ENCODE results near the gene CDKAL1.
"Not testable (repeated sequence)": the region's sequence is repeated elsewhere in the genome, so short reads cannot be mapped to it uniquely, and the experiment has no call there.

CDKAL1 gene

DNA sequence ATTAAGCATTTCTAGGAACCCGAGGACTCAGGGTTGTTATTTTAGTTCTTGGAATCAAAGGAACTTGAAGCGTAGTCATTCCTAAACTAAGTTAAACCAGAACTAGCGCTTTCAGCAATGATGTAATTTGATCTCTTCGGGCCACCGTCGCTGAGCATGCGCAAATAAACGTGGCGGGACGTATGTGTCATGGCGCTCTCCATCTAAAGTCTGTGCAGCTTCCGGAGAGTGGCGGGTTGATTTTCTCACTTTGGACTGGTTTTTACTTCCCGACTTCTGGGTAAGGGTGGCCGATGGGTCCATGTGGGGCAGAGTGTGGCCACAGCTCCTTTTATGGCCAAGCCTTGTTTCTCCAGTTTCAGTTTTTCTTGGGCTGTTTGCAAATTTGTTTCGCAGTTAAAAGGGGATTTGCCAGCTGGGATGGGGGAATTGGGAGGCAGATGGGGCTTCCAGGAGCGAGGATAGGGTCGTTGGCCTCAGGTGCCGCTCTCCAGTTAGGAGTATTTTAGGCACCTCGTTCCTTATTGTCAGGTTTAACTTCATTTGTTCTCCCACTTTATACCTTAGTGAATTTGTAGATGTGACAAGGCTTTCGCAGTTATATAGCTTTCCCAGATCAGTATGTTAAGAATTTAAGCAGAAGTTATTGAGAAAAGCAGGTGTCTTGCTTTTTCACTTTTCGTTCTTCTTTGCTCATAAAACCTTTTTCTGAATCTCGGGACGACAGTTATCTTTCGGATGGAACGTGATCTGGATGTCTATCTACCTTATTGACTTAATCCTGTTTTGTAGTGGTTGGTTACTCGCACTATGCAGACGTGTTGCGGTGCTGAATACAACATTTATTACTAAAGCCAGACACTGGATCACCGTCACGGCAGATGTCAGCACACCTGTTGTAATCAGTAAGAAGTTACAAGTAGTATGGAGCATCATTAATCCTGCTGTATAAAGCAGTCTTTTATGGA is at the start of gene CDKAL1:
TSS of gene CDKAL1 (plus strand) at position 163 of the 968 bp plus-strand sequence. CDS start 11,894 bp downstream, outside the sequence.
- DNase-seq: peak; percentile 76 to 81

DNA sequence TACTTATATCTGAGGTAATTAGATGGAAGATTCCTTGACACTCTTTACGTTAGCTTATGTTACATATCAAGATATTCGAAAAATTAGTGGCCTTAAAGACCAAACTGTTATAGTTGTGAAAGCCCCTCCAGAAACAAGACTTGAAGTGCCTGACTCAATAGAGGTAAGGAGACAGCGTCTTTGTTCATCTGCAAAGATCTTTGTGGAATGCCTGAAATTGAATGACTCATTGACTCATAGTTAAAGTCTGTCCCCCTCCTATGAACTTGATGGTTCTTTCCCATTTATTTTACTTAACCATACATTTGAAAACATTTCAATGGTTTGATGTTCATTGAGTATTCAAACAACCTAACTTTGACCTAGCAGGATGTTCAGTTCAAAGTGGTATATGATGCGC is 47.6 kb upstream of the CDKAL1 start:
- no peak for DNase-seq

DNA sequence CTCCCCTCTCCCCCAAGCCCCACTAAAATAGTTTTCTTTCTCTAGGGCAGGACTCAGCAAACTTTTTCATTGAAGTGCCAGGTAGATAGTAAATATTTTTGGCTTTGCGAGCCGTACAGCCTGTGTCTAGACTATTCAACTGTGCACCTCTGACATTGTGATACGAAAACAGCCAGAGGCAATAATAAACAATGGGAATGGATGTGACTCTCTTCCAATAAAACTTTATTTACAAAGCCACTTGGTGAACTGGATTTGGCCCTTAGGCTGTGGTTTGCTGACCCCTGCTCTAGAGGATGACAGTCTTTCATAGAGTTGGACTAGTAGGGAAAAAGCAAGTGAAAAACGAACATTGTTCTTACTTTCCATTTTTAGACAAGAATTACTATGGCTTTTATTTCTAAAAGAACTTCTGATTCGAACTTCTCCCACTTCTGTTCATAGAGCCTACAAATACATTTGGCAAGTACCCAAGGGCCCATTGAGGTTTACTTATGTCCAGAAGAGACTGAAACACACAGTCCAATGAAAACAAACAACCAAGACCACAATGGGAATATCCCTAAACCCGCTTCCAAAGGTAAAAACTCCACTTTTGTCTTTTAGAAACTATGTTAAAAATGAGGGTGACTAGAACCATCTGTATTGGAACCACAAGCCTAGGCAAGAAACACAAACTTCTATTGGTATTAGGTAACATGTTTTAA is 46.4 kb upstream of the CDKAL1 start:
- no peak for DNase-seq

DNA sequence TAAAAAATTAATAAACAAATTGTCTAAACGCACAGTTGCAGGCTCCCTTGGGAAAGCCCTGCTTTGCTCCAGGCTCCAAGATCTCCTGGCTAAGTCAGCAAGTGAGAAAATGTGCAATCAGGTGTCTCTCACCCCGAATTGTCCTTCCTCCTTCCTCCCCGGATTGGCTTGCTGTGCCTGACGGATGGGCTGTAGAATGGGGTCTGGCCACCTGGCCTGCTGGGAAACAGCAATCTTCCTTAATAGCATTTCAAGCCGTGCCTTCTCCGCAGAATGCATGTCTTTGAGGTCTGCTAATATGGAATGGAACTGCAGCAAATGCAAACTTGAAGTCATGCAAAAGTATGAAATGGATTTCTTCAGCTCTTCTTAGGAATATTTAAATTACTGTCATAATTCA is 43.7 kb upstream of the CDKAL1 start:
- DNase-seq: no peak

DNA sequence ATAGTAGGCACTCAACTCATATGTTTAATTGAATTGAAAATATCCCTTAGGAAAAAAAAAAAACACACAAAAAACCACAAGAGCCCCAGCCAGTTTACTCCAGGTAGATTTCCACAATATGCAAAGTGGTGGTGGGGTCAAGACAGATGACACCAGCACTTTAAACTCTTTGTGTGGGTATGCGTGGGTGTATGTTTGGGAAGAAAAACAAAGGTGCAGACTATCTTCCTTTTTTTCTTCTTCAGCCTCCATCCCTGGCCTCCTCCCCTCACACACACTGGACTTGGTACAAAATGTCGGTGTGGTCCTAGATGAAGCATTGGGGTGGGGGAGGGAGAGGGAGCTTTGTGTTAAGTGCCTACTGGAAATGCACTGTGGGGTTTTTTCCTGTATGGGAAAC is 42.2 kb upstream of the CDKAL1 start:
- DNase-seq: no peak

DNA sequence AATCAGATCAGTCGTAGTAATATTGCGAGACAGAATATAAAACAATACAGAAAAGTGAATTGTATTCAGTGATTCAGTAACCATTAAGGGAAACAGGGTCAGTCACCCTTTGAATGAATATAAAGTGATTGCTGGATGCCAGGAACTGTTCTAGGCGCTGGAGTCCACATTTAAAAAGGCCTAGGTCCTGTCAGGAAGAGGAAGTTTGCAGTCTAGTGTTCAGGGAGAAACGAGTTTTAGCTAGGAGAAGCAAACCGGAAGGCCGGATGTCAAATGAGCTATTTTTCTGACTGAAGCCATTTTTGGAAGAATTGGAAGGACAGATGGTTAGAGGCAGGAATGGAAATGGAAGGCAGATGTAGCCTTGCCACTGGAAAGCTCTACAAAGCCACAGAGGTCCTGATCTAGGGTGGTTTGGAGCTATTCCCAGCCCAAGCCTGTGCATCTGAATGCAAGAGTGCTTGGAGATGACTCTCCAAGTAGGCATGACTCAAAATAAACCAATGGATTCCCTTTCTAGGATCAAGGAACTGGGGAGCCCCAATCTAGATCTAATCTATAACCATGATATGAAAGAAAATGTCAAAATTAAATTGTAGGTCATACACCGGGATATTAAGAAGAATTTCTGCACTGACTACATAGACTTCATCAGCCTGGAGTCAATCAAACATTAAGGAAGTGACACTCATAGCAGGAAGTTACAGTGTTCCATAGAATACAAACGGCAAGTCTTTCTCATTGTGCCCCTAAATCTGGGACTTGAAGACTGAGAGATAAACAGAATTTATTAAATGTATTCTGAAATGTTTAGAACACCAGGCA is 36.8 kb upstream of the CDKAL1 start:
- DNase-seq: no peak

DNA sequence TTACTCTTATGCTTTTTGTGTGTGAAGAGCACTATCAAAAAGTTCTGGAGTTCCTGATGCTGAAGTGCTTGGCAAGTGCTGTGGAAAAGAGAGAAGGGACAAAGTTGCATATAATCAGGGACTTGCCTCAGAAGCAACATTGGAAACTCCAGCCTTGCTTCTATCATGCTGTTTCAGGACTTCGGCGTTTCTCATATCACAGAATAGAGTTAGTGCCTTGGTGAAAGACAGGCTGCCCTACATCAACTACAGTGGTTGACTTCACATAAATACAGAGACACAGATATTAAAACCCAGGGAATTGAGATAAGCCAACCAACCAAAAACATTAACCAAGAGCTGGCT is 36.2 kb upstream of the CDKAL1 start:
- DNase-seq: no peak

DNA sequence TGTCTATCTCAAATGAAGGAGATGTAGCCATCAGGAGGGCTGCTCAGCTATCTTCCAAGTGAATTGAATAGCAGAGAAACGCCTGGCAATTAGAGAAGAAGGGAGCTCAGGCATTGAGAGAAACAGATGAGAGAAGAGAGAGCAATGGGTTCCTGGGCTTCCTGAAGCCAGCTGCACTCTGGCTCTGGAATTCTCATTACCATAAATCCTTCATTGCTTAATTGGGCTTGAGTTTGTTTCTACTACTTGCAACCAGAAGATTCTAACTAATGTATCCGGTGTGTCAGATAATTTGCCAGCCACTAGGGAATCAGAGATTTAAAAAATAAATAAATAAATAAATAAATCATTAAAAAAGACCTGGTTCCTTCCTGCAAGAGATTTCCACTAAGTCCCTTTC is 25.0 kb upstream of the CDKAL1 start:
- no peak for DNase-seq

DNA sequence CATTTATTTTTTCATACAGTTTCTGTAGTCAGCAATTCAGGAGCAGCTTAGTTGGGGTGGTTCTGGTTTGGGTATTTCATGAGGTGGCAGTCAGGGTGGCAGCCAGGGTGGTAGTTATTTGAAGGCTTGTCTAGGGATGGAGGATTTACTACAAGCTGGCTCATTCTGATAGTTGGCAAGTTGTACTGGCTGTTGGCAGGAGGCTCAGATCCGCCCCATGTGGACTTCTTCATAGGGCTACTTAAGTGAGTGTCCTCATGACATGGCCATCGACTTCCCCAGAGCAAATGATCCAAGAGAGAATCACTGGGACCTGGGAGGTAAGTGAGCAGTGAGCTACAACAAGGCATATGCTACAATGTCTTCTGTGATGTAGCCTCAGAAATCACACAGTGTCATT is 22.4 kb upstream of the CDKAL1 start:
- DNase-seq: no peak

DNA sequence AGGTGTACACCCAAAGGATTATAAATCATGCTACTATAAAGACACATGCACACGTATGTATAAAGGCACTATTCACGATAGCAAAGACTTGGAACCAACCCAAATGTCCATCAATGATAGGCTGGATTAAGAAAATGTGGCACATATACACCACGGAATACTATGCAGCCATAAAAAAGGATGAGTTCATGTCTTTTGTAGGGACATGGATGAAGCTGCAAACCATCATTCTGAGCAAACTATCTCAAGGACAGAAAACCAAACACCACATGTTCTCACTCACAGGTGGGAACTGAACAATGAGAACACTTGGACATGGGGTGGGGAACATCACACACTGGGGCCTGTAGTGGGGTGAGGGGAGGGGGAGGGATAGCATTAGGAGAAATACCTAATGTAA is 9.0 kb upstream of the CDKAL1 start:
- not testable (repeated sequence) for DNase-seq

DNA sequence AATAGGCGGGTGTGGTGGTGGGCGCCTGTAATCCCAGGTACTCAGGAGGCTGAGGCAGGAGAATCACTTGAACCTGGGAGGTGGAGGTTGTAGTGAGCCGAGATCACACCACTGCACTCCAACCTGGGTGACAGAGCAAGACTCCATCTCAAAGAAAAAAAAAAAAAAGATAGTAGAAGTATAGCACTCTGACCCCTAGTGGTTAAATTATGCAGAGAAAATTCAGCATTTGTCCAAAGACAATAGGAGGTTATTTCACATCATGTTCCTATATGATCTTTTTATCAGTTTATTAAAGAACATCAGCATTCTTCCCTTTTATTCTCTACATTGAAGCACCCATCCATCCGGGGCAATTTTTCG is 5.2 kb upstream of the CDKAL1 start:
- DNase-seq: peak; percentile 4 to 10

DNA sequence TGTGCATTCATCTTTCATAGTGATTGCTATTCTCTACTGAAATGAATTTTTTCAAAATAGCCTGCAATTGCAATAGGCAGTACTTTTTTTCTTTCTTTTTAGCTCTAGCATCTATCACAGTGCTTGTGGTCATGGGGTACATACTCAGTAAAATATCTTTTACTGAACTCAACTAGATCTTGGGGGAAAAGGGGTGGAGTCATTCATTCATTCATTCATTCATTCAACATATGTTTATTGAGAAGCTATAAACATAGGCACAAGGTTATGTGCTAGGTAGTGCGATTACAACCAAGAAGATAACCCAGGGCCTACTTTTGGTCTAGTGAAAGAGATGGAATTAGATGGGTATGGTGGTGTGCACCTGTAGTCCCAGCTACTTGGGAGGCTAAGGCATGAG is 1.4 kb upstream of the CDKAL1 start:
- DNase-seq: no peak

DNA sequence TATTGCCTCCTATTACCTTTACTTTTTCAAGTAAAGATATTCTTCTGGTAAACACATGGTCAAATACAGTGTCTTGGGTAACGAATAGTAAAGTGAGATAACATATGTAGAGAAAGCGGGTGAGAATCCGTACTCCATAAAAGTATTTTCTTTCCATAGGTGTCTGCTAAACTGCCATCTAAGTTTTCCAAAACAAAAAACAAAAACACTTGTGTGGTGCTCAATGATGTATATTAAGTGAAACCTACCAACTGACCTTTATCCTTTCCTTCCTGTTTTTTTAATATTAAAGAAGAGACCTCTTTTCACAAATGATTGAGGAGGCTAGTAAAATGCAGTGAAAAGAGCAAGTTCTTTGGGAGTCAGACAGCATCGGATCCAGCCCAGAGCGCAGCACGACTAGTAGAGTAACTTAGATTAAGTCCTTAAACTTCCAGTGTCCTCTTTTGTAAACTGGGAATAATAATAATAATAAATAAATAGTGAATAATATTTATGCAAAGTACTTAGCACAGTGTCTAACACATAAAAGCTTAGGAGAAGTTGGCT is 437 bp upstream of the CDKAL1 start:
- DNase-seq: no peak

DNA sequence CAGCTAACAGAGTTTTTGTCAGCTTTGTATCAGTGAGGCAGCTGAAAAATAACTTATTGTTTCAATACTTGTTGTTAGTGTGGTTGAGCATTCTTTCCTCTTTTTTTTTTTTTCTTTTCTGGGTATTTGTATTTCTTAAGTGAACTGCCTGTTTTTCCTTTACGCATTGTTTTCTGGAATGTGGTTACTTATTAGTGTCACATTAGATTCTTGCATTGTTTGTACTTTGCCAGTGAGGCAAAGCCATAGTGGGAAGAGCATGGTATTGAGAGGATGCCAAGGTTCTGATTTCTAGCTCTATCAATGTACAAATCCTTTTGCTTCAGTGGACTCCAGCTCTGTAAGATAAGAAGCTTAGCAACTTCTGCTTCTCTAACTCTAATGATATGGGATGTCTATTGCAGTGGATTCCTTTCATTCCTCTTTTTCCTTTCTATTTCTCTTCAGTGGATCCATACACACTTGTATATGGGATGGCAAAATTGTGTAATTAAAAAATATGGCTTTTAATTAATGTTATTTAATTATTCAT is 3.9 kb downstream of the CDKAL1 start:
- DNase-seq: no peak

DNA sequence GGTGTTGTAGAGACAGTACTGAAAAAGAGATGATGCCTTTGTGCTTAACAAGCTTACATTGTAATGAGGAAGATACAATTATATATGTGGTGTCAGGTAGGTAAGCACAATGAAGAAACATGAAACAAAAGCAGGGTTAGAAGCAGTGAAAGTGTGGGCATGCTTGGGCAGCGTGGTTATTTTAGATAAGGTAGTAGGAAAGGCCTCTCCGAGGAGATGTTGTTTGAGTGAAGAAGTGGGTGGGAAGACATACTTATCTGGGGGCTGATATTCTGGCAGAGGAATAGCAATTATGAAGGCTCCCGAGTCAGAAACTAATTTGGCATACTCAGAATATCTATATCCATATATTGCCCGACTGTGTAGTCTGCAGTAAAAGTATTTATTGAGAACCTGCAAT is 4.7 kb downstream of the CDKAL1 start:
- no peak for DNase-seq

DNA sequence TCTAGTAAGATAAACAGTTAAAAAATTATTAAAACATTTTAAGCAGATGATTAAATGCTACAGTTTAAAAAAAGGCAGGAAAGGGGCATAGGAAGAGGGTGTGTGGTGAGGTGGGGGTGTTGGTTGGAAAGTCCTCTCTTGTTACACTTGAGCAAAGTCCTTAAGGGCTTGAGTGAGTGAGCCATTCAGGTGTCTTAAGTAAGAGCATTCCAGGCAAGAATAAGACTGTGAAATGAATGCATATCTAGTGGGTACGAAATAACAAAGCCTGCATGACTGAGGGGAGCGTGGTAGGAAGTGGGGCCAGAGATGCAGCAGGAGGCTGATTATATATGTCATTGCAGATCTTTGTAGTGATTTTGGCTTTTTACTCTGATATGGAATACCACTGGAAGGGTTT is 5.1 kb downstream of the CDKAL1 start:
- DNase-seq: no peak

DNA sequence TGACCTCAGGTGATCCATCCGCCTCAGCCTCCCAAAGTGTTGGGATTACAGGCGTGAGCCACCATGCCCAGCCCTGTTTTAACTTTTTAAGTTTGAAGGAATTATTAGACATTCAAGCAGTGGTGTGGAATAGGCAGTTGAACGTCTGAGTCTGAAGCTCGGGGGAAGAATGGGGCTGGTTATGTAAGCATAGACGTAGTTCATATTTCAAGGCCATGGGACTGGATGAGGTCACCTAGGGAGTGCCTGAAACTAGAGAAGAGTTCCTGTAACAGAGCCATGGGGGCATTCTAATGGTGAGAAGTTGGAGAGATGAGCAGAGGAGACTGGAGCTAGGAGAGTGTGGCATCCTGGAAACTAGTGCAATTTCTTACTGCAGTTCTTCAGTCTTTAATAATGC is 6.4 kb downstream of the CDKAL1 start:
- no peak for DNase-seq

DNA sequence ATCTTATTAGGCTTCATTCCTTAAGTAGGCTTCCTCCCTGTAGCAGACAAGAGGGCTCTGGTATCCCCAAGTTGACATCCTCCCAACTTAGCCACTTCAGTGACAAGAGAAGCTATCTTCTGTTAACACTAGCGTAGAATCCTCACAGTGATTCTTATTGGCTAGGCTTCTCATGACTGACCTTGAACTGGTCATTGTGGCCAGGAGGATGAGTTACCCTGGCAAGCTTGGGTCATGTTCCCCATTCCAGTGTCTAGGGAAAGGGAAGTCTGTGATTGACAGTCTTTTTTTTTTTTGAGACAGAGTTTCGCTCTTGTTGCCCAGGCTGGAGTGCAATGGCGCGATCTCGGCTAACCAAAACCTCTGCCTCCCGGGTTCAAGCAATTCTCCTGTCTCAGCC is 7.1 kb downstream of the CDKAL1 start:
- DNase-seq: no peak

DNA sequence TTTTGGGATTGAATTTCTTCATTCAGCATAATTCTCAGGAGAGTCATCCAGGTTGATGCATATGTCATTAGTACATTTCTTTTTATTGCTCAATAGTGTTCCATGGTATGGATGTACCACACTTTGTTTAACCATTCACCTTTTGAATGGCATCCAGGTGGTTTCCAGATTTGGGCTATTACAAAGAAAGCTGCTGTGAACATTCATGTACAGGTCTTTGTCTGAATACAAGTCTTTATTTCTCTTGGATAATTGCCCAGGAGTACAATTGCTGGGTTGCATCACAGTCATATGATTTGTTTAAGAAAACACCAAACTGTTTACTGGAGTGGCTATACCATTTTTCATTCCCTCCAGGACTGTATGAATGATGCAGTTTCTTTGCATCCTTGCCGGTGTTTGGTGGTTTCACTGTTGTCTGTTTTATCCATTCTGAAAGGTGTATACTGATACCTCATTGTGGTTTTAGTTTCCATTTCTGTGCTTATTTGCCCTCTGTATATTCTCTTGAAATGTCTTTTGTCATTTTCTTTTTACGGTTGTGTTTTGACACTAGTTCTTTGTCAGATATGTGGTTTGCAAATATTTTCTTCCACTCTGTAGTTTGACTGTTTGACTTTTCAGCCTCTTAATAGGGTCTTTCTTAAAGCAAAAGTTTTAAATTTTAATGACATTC is 8.8 kb downstream of the CDKAL1 start:
- peak; percentile 79 to 90 for DNase-seq

DNA sequence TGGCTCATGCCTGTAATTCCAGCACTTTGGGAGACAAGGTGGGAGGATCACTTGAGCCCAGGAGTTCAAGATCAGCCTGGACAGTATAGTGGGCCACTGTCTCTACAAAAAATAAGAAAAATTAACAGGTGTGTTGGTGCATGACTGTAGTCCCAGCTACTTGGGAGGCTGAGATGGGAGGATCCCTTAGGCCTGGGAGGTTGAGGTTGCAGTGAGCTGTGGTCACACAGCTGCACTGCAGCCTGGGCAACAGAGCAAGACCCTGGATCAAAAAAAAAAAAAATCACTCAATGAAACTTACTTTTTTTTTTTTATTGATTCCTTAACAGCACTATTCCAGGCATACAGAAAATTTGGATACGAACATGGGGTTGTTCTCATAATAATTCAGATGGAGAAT is 14.0 kb downstream of the CDKAL1 start:
- no peak for DNase-seq

DNA sequence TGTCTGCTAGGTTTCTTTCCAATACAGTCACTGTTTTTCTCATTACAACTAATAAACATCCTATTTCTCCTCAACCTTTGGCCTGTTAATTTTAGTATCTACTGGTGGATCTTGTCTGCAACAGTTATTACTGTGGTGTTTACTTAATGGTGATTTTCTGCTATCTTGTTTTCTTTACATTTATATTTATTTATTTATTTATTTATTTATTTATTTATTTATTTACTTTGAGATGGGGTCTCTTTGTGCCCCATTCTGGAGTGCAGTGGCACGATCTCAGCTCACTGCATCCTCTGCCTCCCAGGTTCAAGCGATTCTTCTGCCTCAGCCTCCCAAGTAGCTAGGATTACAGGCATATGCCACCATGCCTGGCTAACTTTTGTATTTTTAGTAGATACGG is 15.1 kb downstream of the CDKAL1 start:
- not testable (repeated sequence) for DNase-seq

DNA sequence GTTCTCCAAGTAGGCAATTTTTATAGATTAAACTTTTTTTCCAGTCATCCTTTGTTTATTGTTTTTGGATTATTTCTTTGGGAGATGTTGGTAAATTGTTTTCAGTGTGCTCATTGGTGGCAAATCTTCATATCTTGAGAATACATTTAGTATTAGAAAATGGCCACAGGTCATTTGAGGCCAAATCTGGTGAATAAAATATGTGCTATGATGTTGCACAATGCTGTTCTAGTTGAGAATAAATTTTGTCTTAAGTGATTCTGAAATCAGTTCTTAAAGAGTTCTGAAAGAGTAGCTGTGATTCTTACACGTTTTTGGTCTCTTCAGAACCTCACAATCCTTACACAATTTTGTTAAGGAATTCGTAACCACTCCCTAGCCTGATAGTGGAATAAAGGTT is 20.1 kb downstream of the CDKAL1 start:
- DNase-seq: no peak

Measured in NCI-H1930 (cell line).